CD4-positive, alpha-beta T cell treated with Interleukin-21 for 1 hour (primary cell): Measurements from ENCODE around the gene ARHGEF2.

ENCODE experiments used
- DNase-seq: peaks from one replicate; pipeline ENCODE4 v3.0.0-alpha.2; 2020

Gene ARHGEF2

GRCh38 chr1:155909894-155910293 is 68.5 kb downstream of the ARHGEF2 start:
- peak; percentile 20 for DNase-seq

GRCh38 chr1:155904261-155904660 is 74.1 kb downstream of the ARHGEF2 start:
- DNase-seq = no peak

- DNase-seq = no peak
Observed at GRCh38 chr1:155900161-155900560, 78.2 kb downstream of the ARHGEF2 start.

GRCh38 chr1:155899683-155900082 is 78.7 kb downstream of the ARHGEF2 start:
- DNase-seq = no peak

- DNase-seq = no peak
Observed at GRCh38 chr1:155898888-155899287, 79.5 kb downstream of the ARHGEF2 start.

GRCh38 chr1:155897746-155898145 is 80.6 kb downstream of the ARHGEF2 start:
- DNase-seq = no peak
